HG03097 (cell line): ENCODE results near the gene MRPL14.

ENCODE experiments used
- ATAC-seq: cut with Tn5 transposase; IDR thresholded peaks from one replicate; pipeline ENCODE4 v1.9.1; 2021; ENCODE audit not compliant: unreplicated experiment, low FRiP score

Gene MRPL14

GRCh38 chr6:44067173-44068139 is 59.8 kb downstream of the MRPL14 start:
- no peak for ATAC-seq

- ATAC-seq: no peak
These were observed 60.7 kb downstream of the MRPL14 start for GRCh38 chr6:44066394-44067172.

- ATAC-seq: no peak
These were observed 61.7 kb downstream of the MRPL14 start for GRCh38 chr6:44065443-44066140.

- ATAC-seq: no peak
These were observed 62.3 kb downstream of the MRPL14 start for GRCh38 chr6:44064948-44065272.

DNA sequence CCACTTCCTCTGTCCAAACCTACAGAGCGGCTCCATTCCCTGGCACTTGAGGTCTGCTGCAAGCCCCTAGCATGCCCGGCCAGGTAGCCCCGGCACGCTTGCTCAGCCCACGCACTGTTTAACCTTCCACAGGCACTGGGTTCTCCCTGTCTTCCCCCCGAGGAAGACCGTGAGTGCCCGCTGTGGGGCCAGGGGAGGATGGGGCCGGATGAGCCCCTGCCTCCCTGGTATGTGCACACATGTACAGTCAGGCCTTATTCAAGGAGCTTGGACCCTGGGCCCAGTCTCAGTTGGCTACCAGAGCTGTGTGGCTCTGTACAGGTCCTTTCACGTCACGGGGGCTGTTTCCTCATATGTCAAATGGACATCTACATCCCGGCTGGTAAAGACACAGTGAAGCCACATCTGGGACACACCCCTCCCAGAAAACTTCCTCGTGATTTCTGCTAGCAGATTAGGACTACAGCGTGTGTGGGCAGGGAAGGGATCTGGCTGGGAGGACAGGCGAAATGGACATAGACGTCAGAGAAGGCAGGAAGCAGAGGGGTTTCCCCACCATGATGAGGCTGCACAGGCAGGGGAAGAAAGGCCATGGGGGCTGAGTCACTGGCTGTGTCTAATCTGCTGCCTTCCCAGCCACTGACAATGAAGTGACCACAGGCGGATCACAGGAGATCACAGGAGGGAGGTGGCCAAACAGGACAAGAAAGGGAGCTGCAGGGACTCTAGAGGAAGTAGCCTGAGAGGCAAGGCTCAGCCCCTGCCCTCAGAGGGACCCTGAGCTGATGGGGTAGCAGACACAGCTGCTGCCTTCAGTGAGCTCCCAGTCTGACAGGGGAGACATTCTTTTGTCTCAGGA is 62.9 kb downstream of the MRPL14 start:
- ATAC-seq: no peak

DNA sequence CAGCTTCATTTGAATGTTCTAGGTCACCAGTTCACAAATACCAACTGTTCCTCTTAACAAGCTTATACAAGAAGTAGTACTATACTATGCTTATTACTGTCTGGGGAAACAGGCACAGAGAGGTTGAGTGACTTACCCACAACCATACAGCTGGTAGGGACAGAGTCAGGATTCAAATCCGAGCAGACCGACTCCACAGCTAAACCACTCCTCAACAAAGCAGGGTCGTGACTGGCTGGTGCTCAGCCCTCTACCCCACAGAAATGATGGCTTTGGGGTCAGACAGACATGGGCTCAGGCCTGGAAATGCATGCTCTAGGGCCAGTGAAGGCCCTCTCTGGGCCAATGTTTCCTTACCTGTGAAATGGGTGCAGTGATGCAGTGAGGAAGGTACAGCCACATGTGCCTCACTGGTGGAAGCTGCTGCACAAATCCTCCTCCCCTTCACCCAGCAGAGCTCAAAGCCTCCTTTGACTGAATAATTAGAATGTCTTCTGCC is 63.6 kb downstream of the MRPL14 start:
- ATAC-seq: no peak
